ENCODE data around the gene MT1F. TPM values are rescaled to one million over a fixed set of nuclear protein-coding genes. Genes with fewer than 3 reads are reported as not detected.

The MT1F gene
- total and polyA plus RNA-seq, 9 of the 15 experiments (the other 6 are each of a cell fraction or from before 2014, with no cell fraction given), result 0.18 to 0.68 (median 0.29) TPM; not detected in 5

GRCh38 chr16:56689171-56689570 is 31.4 kb downstream of the MT1F start:
- H3K27me3 ChIP-seq (ENCODE audit: control insufficient read depth in 2 of 2, insufficient read depth in 2 of 2, low read length in 2 of 2), result peaks cover 7 to 36% of the 10 kb centered on the region in 2 experiments; a peak in 4 of 5 replicates
- 0% methylated on average over 3 of the region's 3 CpGs for WGBS (ENCODE audit: insufficient coverage, low coverage, missing lambda C conversion rate)
- H3K9ac ChIP-seq (ENCODE audit: insufficient read depth in 1 of 2, low read depth in 2 of 2, low read length in 2 of 2), result no peak overlapping the region
- H3K79me2 ChIP-seq (ENCODE audit: control insufficient read depth, insufficient read depth, low read length), result no peaks in the 10 kb centered on the region
- no TSS peak for BruUV-seq (replicated peaks)
- intact Hi-C loops (cut with micrococcal nuclease) (no loop called here), in situ Hi-C loops (cut with MboI) (no loop called here)
- no peak for TF ChIP-seq SMARCC2 (IDR thresholded peaks at IDR 0.05; ENCODE audit: low read depth)
- no peak for TF ChIP-seq ARHGAP35 (IDR thresholded peaks at IDR 0.05; ENCODE audit: partially characterized antibody)
- H3K9me3 ChIP-seq (replicated peaks; ENCODE audit: control insufficient read depth, insufficient read depth, low read depth, low read length), result no peaks in the 10 kb centered on the region
- no peaks in the 10 kb centered on the region for H3K9me1 ChIP-seq (ENCODE audit: control insufficient read depth, insufficient read depth, low read length)
- no peaks in the 10 kb centered on the region for H3K36me3 ChIP-seq (ENCODE audit: control insufficient read depth, insufficient read depth, low read length)
- no peak for ATAC-seq
- FAIRE-seq, result no peak
- DNase-seq (ENCODE audit: extremely low read depth in 1 of 4, low spot score in 3 of 4), result no peak
- no peak overlapping the region for H3K27ac ChIP-seq (ENCODE audit: extremely low read depth, low read depth, low read length)
- H4K20me1 ChIP-seq (replicated peaks; ENCODE audit: control insufficient read depth, insufficient read depth, low read length), result no peaks in the 10 kb centered on the region
- H3K4me2 ChIP-seq (ENCODE audit: insufficient read depth, low read length), result no peak overlapping the region
- H2AFZ ChIP-seq (ENCODE audit: low read depth, low read length), result no peak overlapping the region
- H3K4me3 ChIP-seq, result no peak overlapping the region
- H3K4me1 ChIP-seq (replicated peaks in 1 of 2; ENCODE audit: control insufficient read depth in 2 of 2, insufficient read depth in 2 of 2, low read length in 2 of 2), result no peaks in the 10 kb centered on the region; a peak in 1 of 5 replicates
- ChIA-PET CTCF (ENCODE audit: low intra/inter-chr PET ratio) (no interaction called here), POLR2A (interaction anchor here (1.0 kb wide), 1 partner anchor 78 kb away, joined by 3 read pairs; no protein-coding TSS in a partner anchor)

GRCh38 chr16:56690420-56691122 is 32.8 kb downstream of the MT1F start:
- ATAC-seq, result no peak
- H3K9me3 ChIP-seq (replicated peaks; ENCODE audit: control insufficient read depth, insufficient read depth, low read depth, low read length), result no peaks in the 10 kb centered on the region
- no peaks in the 10 kb centered on the region for H3K36me3 ChIP-seq (ENCODE audit: control insufficient read depth, insufficient read depth, low read length)
- FAIRE-seq, result no peak
- no TSS peak for BruUV-seq (replicated peaks)
- 17% methylated on average over 4 of the region's 4 CpGs for WGBS (ENCODE audit: insufficient coverage, low coverage, missing lambda C conversion rate)
- H3K4me2 ChIP-seq (ENCODE audit: insufficient read depth, low read length), result no peak overlapping the region
- intact Hi-C loops (cut with micrococcal nuclease), result no loop called here
- no peak overlapping the region for H2AFZ ChIP-seq (ENCODE audit: low read depth, low read length)
- H4K20me1 ChIP-seq (replicated peaks; ENCODE audit: control insufficient read depth, insufficient read depth, low read length), result no peaks in the 10 kb centered on the region
- H3K27ac ChIP-seq (ENCODE audit: extremely low read depth, low read depth, low read length), result no peak overlapping the region
- ChIA-PET CTCF (ENCODE audit: low intra/inter-chr PET ratio) (no interaction called here), POLR2A (no interaction called here)
- no peaks in the 10 kb centered on the region for H3K79me2 ChIP-seq (ENCODE audit: control insufficient read depth, insufficient read depth, low read length)
- DNase-seq (ENCODE audit: extremely low read depth in 1 of 4, low spot score in 3 of 4), result no peak
- no peak overlapping the region for H3K4me3 ChIP-seq
- H3K9ac ChIP-seq (ENCODE audit: insufficient read depth in 1 of 2, low read depth in 2 of 2, low read length in 2 of 2), result no peak overlapping the region
- no peaks in the 10 kb centered on the region for H3K9me1 ChIP-seq (ENCODE audit: control insufficient read depth, insufficient read depth, low read length)
- H3K4me1 ChIP-seq (replicated peaks in 1 of 2; ENCODE audit: control insufficient read depth in 2 of 2, insufficient read depth in 2 of 2, low read length in 2 of 2), result no peaks in the 10 kb centered on the region; a peak in 1 of 5 replicates
- H3K27me3 ChIP-seq (ENCODE audit: control insufficient read depth in 2 of 2, insufficient read depth in 2 of 2, low read length in 2 of 2), result peaks cover 7 to 42% of the 10 kb centered on the region in 2 experiments; a peak in 4 of 5 replicates
- TF ChIP-seq RBM25 (IDR thresholded peaks at IDR 0.05; ENCODE audit: low read depth, low read length, severe bottlenecking), result peak; percentile 32
- peak; percentile 21; the same call in 1 of the 2 replicates for TF ChIP-seq NFIC (IDR thresholded peaks at IDR 0.05)
- TF ChIP-seq ZNF146 (CRISPR knock-in tag; IDR thresholded peaks at IDR 0.05; ENCODE audit: unreplicated experiment), result peak; percentile 92
- TF ChIP-seq TCF7 (IDR thresholded peaks at IDR 0.05; ENCODE audit: borderline replicate concordance), result no peak
- in situ Hi-C loops (cut with MboI), result no loop called here
